GM10266 (cell line): ENCODE results near the gene RAD1.
A peak's percentile ranks its signal among the peaks of the same experiment; 100 is the strongest.

Experiments used
- DNase-seq: peaks from one replicate; pipeline ENCODE4 v3.0.0; 2012; ENCODE audit errors: extremely low spot score
- TF ChIP-seq, protein P1 (sequence below): IDR thresholded peaks from 2 replicates; pipeline ENCODE4 v1.5.1; 2012; ENCODE audit warnings: mild to moderate bottlenecking, low read depth; ENCODE audit not compliant: control insufficient read depth, insufficient read depth; ENCODE audit errors: missing control alignments

RAD1 gene

DNA sequence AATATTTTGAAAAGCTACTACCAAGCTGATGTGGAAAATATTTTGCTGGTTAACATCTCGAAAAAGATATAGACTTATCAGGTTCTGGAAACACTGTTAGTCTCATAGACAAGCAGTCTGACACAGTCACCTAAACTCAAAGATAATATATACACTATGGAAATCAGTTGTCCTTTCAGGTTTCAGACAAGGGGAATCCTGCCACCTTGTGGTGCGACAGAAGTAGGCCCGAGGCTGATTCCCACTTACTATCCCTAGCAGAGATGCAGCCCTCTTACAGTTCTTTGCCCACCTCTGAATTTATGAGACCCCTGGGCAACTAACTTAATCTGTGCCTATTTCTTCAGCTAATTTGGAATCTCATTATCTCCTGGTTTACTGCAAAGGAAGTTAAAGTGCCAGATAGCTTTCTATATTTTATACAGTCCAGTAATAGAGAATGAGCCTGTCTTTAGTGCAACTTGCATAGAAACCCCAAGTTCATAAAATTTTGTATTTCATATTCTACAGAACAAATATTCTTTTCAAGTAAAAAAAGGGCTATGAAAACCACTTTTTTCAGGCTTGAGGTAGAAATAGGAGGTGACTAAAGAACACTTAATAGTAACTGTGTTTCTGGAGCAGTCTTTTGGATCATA is 16.9 kb downstream of the RAD1 start:
- TF ChIP-seq, protein P1, sequence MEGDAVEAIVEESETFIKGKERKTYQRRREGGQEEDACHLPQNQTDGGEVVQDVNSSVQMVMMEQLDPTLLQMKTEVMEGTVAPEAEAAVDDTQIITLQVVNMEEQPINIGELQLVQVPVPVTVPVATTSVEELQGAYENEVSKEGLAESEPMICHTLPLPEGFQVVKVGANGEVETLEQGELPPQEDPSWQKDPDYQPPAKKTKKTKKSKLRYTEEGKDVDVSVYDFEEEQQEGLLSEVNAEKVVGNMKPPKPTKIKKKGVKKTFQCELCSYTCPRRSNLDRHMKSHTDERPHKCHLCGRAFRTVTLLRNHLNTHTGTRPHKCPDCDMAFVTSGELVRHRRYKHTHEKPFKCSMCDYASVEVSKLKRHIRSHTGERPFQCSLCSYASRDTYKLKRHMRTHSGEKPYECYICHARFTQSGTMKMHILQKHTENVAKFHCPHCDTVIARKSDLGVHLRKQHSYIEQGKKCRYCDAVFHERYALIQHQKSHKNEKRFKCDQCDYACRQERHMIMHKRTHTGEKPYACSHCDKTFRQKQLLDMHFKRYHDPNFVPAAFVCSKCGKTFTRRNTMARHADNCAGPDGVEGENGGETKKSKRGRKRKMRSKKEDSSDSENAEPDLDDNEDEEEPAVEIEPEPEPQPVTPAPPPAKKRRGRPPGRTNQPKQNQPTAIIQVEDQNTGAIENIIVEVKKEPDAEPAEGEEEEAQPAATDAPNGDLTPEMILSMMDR, result peak; percentile 83
- peak; percentile 48 for DNase-seq

DNA sequence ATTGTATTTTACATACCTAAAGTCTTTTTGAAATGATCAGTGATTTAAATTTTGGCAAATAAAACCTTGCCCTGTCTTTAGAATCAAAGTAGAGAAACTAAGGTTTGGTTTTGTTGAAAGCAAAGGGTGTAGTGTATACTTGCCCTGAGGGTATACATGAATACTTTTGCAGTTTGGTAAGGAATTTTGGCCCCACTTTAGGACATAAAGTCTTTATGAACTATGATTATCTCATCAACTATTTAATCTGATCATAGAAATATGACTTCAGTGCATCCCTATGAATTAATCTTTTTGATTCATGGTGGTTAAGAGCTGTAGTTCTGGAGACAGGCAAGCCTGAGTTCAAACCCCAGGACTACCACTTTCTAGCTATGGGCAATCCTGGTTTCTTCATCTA is 17.7 kb downstream of the RAD1 start:
- DNase-seq, result no peak
- TF ChIP-seq, protein P1, result no peak

DNA sequence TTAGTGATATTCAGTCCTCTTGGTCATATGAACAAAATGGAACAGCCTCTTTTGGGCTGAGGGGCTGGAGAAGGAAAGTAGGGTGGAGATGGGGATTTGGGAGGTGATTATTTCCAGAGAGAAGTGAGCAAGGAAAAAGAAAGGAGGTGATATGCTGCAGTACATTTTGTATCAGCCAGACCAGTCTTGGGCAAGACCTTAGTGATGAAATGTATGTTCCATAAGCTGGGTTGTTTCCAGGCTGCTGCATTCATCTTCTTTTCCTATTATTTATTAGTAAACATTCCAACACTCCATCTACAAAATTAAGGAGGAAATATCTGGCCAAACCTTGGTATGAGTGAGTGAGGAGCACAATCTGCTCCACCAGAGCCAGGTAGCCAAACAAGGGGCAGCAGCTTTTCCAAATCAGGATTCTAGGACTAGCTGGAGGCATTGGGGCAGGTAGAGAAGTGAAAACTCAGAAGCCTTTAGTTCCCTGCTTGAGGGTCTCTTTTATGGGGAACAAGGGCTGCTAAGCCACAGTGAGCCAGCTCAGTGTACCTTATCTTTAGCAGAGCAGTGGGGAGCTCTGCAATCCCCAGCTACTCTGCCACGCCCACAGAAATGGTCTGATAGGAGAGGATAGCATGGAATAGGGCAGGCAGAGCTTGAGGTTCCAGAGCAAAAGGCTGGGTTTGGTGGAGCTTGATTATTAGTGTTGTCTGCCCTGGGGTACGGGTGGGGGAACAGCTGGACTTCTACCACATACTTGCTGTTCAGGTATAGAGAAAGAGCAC is 19.5 kb downstream of the RAD1 start:
- DNase-seq, result no peak
- TF ChIP-seq, protein P1, result no peak

DNA sequence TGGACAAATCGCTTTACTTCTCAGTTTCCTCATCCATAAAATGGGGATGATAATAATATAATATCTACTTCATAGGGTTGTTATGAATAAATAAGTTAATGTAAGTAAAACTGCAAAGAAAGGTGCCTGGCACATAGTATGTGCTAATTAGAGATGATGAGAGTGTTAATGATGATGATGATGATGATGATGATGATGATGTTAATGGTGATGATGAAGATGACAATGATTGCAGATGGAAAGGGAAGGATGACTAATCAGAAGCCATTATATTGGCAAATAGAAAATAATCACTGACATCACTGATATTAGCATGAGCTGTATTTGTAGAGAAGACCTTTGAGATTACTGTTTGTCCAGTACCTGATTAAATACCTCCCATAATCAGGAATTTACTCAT is 20.6 kb downstream of the RAD1 start:
- no peak for DNase-seq
- TF ChIP-seq, protein P1, result no peak

DNA sequence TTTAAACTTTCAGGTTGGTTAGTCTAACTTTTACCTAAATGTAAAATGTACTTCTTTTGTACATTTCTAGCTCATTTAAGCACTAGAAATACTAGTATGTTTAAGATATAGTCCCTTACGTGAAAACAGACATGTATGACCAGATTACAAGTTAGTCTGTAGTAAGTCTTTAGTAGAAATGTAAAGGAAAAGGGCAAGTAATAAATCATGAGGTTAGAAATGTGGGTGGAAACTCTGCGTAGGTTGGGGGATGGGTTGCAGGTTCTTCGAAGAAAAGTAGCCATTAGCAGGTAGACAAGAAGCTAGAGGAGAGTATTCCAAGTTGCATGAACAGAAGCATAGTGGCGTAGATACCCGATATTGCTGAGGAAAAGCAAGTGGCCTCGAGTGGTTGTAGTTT is 22.9 kb downstream of the RAD1 start:
- TF ChIP-seq, protein P1, result no peak
- no peak for DNase-seq

DNA sequence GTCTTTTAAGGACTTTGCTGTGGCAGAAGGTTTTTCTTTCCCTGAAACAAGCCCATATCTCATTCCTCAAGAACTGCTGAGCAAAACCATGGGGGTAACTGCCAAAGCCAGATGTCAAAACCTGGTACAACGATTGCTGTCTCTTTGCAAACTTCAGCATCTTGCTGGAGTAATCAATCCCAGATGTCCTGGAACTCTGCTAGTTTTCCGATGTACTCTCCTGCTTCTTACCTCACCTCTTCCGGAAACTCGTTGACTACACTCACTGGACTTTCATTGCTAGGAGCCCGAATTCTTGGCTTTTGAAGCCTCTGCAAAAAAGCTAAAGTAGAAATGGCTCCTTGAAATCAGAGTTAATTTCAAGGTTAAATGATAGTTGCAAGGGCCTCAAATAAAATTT is 23.3 kb downstream of the RAD1 start:
- TF ChIP-seq, protein P1, result no peak
- DNase-seq, result no peak

DNA sequence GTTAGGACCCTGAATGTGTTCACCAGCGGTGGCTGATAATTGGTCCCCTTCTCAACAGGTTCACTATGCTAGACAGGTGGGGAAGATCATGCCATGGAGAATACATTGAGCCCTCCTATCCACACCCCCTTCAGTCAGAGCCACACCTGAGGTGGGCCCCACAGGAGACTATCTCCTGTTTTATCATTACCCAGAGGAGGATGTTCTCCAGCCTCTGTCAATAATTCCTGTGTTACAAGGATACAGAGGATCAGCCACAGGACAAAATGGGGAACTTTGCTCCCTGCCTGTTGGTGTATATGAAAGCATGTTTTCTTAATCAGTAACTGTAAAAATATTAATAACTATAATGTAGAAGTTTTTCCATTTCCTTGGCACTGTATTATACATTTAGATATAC is 25.9 kb downstream of the RAD1 start:
- TF ChIP-seq, protein P1, result no peak
- no peak for DNase-seq
